ELF-1 (cell line): ENCODE results near the gene CPM.
"Not testable (repeated sequence)": the region's sequence is repeated elsewhere in the genome, so short reads cannot be mapped to it uniquely, and the experiment has no call there.

ENCODE experiments used
- DNase-seq: peaks from one replicate; pipeline ENCODE4 v3.0.0-alpha.2; 2016; ENCODE audit warnings: low read depth, low spot score

Gene CPM

DNA sequence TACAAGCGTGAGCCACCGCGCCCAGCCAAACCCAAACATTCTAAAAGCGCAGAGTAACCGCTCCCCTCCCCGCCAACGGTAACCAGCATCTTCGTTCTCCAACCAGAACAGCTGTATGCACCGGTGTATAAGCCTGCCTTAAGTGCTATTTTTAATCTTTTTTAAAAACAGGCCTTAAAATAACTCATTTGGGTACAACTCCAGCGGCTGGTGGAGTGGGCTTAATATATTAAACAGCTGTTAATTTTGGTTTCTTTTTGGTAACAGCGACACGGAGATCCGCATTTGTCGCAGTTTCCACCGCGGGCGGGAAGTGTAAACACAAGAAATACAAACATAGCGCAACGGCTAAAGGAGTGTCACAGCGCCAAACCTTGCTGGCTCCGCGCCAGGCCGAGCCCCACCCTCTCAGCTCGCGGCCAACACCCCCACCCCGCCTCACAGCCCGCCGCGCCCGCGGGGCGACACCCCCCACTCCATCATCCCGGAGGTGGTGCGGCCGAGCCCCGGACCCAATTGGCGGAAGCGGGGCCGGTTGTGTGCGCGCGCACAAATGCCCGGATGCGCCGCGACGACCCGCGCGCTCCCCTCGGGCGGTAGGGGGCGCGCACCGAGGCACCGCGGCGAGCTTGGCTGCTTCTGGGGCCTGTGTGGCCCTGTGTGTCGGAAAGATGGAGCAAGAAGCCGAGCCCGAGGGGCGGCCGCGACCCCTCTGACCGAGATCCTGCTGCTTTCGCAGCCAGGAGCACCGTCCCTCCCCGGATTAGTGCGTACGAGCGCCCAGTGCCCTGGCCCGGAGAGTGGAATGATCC, 125.2 kb downstream of the CPM start, which contains the start of gene MDM2:
TSS of gene MDM2 (plus strand) at position 602 of the 812 bp plus-strand sequence. CDS start 301 bp downstream, outside the sequence.
- DNase-seq = peak; percentile 97

- not testable (repeated sequence) for DNase-seq
Observed at GRCh38 chr12:68807274-68807575, 125.7 kb downstream of the CPM start.

- no peak for DNase-seq
Observed at GRCh38 chr12:68806488-68807237, 126.3 kb downstream of the CPM start.

GRCh38 chr12:68805592-68806120, 127.3 kb downstream of the CPM start:
- DNase-seq = no peak

- peak; percentile 67 for DNase-seq
Observed at GRCh38 chr12:68804657-68805591, 128.0 kb downstream of the CPM start.

DNA sequence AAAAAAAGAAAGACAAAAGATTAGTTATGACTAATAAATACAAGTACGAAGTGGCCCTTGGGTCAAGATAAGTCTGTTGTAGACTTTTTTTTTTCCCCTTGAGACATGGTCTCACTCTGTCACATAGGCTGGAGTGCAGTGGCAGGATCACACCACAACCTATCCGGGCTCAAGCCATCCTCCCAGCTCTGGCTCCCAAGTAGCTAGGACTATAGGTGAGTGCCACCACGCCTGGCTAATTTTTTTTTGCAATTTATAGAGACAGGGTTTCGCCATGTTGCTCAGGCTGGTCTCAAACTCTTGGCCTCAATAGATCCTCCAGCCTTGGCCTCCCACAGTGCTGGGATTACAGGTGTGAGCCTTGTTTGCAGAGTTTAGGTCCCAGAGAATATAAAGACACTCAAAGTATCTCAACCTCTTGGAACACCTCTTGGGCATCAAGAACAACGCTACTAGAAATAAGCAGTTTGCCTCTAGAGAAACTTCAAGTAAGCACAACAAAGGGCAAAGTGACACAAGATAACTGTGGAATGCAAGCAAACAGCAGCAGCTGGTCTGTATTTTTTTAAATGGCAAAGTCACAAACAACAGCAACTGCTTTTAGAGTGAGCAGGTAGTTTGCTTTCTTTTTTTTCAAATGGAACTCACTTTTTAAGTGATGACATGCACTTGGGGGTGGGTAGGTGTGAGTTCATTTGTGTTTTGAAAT, 128.9 kb downstream of the CPM start:
- DNase-seq = no peak

DNA sequence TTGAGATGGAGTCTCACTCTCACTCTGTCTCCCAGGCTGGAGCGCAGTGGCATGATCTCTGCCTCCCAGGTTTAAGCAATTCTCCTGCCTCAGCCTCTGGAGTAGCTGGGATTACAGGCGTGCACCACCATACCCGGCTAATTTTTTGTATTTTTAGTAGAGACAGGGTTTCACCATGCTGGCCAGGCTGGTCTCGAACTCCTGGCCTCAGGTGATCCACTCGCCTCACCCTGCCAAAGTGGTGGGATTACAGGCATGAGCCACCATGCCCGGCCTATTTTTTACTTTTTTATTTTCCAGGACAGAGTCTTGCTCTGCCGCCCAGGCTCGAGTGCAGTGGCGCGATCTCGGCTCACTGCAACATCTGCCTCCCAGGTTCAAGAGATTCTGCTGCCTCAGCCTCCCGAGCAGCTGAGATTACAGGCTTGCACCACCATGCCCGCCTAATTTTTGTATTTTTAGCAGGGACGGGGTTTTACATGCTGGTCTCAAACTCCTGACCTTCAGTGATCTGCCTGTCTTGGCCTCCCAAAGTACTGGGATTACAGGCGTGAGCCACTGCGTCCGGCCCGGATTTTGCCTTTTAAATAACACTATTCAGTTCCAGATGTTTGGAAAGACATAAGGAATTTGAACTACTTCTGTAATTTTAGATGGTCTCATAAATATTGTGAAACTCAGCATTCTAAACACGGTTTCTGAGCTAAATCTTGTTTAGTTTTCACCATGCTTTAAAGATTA, 129.9 kb downstream of the CPM start:
- DNase-seq = not testable (repeated sequence)

DNA sequence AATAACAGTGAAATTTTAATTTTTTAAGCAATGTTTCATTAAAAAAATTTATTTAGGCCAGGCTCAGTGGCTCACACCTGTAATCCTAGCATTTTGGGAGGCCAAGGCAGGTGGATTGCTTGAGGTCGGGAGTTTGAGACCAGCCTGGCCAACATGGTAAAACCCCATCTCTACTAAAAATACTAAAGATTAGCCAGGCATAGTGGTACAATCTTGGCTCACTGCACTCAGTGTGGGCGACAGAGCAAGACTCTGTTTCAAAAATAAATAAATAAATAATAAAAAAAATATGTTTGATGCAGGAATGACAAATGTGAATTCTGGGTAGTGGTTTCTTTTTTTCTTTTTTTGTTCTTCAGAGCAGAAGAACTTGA, 130.6 kb downstream of the CPM start:
- DNase-seq = not testable (repeated sequence)
